ENCODE measurements around the gene HSCB.
A peak's percentile ranks its signal among the peaks of the same experiment; 100 is the strongest.
"Not testable (repeated sequence)": the region's sequence is repeated elsewhere in the genome, so short reads cannot be mapped to it uniquely, and the experiment has no call there.

HSCB gene

GRCh38 chr22:28741200-28741784, 547 bp upstream of the HSCB start:
- no peak for DNase-seq (ENCODE audit: low spot score)

GRCh38 chr22:28742562-28742962, 723 bp downstream of the HSCB start:
- no peak for DNase-seq (ENCODE audit: low spot score)

- peak; percentile 14 for DNase-seq (ENCODE audit: low spot score)
Observed at GRCh38 chr22:28743852-28744251, 2.0 kb downstream of the HSCB start.

- no peak for DNase-seq (ENCODE audit: low spot score)
Observed at GRCh38 chr22:28750471-28750881, 8.6 kb downstream of the HSCB start.

GRCh38 chr22:28754512-28754911, 12.7 kb downstream of the HSCB start:
- DNase-seq (ENCODE audit: low spot score), result not testable (repeated sequence)

- DNase-seq (ENCODE audit: low spot score), result no peak
Observed at GRCh38 chr22:28759861-28760560, 18.2 kb downstream of the HSCB start.

- DNase-seq (ENCODE audit: low spot score), result no peak
Observed at GRCh38 chr22:28761449-28761755, 19.6 kb downstream of the HSCB start.

- not testable (repeated sequence) for DNase-seq (ENCODE audit: low spot score)
Observed at GRCh38 chr22:28762000-28762399, 20.2 kb downstream of the HSCB start.

GRCh38 chr22:28766628-28767027, 24.8 kb downstream of the HSCB start:
- no peak for DNase-seq (ENCODE audit: low spot score)

- DNase-seq (ENCODE audit: low spot score), result peak; percentile 10
Observed at GRCh38 chr22:28768701-28769393, 27.0 kb downstream of the HSCB start.

- DNase-seq (ENCODE audit: low spot score), result no peak
Observed at GRCh38 chr22:28769394-28770085, 27.7 kb downstream of the HSCB start.

GRCh38 chr22:28771195-28771791, 29.5 kb downstream of the HSCB start:
- DNase-seq (ENCODE audit: low spot score), result no peak

- peak; percentile 97 for DNase-seq (ENCODE audit: low spot score)
Observed at GRCh38 chr22:28772633-28773460, 31.0 kb downstream of the HSCB start, which contains the start of gene CCDC117. CCDC117 (plus strand) TSS chr22:28772695; CDS start chr22:28772850, 155 bp downstream.

GRCh38 chr22:28773461-28773867, 31.6 kb downstream of the HSCB start:
- DNase-seq (ENCODE audit: low spot score), result peak; percentile 78

- no peak for DNase-seq (ENCODE audit: low spot score)
Observed at GRCh38 chr22:28774378-28774777, 32.5 kb downstream of the HSCB start.

GRCh38 chr22:28779833-28780232, 38.0 kb downstream of the HSCB start:
- no peak for DNase-seq (ENCODE audit: low spot score)

GRCh38 chr22:28780296-28780695, 38.5 kb downstream of the HSCB start:
- DNase-seq (ENCODE audit: low spot score), result no peak

- DNase-seq (ENCODE audit: low spot score), result no peak
Observed at GRCh38 chr22:28783786-28784671, 42.2 kb downstream of the HSCB start.

- DNase-seq (ENCODE audit: low spot score), result no peak
Observed at GRCh38 chr22:28788601-28789000, 46.8 kb downstream of the HSCB start.

- no peak for DNase-seq (ENCODE audit: low spot score)
Observed at GRCh38 chr22:28791124-28791523, 49.3 kb downstream of the HSCB start.
